Cerebellar cortex (tissue), 1 donor: Measurements from ENCODE around the gene LIN9.
A peak's percentile ranks its signal among the peaks of the same experiment; 100 is the strongest.
"Not testable (repeated sequence)": the region's sequence is repeated elsewhere in the genome, so short reads cannot be mapped to it uniquely, and the experiment has no call there.

ENCODE experiments used
- DNase-seq: peaks from one replicate; pipeline ENCODE4 v3.0.0-alpha.2; 2015; ENCODE audit warnings: low spot score

LIN9 gene, protein sequence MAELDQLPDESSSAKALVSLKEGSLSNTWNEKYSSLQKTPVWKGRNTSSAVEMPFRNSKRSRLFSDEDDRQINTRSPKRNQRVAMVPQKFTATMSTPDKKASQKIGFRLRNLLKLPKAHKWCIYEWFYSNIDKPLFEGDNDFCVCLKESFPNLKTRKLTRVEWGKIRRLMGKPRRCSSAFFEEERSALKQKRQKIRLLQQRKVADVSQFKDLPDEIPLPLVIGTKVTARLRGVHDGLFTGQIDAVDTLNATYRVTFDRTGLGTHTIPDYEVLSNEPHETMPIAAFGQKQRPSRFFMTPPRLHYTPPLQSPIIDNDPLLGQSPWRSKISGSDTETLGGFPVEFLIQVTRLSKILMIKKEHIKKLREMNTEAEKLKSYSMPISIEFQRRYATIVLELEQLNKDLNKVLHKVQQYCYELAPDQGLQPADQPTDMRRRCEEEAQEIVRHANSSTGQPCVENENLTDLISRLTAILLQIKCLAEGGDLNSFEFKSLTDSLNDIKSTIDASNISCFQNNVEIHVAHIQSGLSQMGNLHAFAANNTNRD

GRCh38 chr1:226308723-226309397, at the start of gene LIN9:
LIN9 (minus strand) TSS chr1:226309164; CDS start chr1:226309139, 25 bp downstream.
- DNase-seq = peak; percentile 87

DNA sequence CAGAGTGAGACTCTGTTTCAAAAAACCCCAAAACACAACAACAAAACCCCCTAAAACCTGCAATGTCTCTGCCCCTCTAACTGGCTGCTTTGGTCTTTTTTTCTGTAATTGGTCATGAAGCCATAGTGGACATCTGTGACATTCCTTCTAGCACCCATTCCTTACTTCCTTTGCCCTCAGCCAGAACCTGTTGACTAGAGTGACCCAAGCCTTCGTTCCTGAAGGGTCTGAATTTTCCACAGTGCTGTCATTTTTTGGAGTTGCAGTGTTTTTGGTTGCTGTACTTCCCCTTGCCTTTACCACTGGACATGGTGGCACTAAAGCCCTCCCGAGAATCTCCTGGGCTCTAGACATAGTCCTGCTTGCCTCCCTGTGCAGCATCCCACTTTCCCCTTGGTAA, 48.5 kb upstream of the LIN9 start:
- DNase-seq = no peak

DNA sequence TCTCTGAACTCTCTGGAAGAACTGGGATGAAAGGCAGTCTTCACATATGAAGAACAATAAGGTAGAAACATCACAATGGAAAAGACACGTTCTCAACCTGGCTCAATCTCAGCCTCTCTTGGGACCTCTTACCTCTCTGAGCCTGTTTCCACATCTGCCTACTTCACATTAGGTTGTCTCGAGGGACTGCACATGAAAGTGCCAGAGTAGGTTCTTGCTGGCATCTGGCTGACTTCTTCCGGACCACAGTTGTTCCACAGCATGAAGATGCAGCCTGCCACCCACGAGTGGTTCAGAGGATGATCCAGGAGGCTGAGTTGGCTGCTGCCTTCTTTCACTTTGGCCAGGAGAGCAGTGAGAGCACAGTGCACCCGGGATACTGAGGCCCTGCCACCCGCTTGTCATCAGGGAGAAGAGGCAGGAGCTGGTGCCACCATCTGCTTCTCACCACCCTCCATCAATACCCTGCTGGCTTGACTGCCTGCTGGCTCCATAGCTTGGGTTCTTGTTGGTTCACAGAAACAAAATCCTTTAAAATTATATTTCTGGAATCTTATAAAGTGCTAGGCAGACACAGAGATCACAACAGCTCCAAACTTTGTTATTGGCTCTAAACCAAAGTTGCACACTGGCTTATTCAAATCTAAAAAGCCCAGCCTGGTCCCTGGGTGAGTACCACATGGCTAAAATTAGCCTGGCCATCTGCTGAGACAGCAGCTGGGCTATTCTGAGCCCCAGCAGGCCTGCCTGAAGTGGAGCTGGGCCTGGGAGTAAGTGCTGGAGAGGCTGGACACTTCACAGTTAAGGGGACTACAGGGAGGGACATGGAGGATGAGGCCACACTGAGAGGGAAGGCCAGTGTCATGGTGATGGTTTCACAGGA, 46.9 kb upstream of the LIN9 start:
- peak; percentile 80 for DNase-seq

DNA sequence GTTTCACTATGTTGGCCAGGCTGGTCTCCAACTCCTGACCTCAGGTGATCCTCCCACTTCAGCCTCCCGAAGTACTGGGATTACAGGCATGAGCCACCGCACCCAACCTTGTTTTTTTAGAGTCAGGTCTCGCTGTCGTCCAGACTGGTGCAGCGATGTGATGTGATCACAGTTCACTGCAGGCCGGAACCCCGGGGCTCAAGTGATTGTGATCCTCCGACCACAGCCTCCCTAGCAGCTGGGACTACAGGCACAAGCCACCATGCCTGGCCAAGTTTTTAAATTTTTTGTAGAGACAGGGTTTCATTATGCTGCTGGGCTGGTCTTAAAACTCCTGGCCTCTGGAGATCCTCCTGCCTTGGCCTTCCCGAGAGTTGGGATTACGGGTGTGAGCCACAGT, 46.1 kb upstream of the LIN9 start:
- no peak for DNase-seq

DNA sequence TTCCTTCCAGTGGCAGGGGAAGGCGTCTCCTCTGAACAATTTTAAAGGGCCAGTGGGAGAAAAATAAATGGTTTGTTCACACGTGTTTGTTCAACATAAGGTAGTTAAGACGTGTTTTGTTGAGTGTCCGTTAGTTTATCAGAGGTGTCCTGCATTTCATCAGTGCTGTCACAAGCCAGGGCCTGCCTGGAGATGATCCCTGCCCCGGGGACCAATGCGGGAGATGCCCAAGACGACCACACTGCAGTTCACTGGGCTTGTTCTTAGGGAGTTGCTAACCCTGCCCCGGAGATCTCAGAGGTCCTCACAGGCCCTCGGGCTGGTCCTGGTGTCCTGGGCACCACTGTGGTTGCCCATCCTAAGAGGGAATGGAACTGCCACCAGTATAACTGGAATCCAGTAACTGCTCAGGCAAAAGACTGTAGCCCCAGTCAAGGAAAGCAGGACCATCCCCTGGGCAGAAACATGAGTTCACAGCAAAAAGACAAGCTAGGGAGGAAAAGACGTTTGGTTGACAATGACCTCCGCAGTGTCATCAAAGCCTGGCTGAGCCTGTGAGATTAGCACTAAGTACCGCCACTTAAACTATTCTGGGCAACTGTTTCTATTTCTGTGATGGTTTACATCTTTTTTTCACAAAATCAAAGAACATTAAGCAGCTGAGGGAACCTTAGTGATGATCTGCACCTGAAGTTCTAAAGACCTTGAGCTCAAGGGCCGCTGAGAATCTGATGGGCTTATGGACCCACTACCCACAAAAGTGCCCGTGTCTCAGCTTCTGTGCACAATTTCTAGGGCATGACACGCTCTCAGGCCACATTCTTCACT, 44.9 kb upstream of the LIN9 start:
- DNase-seq = no peak

DNA sequence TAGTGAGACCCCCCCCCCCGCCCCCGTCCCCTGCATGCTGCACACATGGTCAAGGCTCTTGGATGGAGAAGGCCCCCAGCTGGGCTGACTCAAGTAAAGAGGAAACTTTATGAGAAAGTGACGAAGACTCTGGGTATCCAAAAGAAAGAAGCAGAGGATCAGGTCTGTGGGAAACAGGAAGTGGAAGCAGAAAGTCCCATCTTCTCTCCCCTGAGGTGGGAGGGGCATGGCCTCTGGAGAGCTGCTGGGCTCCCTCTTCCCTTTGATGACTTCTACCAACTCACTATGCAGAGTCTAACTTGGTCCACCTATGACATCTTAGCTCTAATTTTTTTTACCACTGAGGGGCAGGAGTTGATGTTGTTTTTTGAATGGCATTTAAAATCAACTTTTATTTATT, 42.7 kb upstream of the LIN9 start:
- no peak for DNase-seq

GRCh38 chr1:226350519-226350865, 41.5 kb upstream of the LIN9 start:
- DNase-seq = no peak

DNA sequence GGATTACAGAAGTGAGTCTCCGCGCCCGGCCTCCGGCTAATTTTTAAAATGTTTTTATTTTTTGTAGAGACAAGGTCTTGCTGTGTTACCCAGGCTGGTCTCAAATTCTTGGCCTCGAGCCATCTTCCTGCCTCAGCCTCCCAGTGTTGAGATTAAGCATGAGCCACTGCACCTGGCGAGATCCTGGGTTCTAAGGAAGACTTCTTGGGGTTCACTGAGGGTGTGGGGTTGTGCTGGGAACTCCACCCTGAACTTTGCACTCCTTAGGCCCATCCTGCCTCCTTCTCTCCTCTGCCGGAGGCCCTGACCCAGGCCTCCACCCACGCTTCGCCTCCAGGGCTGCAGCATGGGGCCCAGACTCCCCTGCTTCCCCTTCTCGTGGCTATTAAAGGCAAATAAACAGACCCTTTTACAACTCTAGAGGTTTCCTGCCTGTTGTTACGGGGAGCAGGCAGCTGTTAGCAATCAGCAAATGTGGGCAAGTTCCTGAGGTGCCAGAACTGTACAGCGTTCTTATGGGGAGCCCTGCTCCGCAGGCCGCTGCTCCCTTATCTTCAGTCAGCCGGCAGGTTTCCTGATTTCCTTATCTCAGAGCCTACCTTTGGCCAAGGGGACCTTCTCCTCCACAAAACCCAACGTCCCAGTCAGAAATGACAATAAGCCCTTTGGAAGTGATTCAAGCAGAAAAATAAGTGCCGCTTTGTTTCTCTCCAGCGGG, 41.0 kb upstream of the LIN9 start:
- DNase-seq = no peak

- no peak for DNase-seq
Measured at GRCh38 chr1:226349081-226349480, 40.1 kb upstream of the LIN9 start.

DNA sequence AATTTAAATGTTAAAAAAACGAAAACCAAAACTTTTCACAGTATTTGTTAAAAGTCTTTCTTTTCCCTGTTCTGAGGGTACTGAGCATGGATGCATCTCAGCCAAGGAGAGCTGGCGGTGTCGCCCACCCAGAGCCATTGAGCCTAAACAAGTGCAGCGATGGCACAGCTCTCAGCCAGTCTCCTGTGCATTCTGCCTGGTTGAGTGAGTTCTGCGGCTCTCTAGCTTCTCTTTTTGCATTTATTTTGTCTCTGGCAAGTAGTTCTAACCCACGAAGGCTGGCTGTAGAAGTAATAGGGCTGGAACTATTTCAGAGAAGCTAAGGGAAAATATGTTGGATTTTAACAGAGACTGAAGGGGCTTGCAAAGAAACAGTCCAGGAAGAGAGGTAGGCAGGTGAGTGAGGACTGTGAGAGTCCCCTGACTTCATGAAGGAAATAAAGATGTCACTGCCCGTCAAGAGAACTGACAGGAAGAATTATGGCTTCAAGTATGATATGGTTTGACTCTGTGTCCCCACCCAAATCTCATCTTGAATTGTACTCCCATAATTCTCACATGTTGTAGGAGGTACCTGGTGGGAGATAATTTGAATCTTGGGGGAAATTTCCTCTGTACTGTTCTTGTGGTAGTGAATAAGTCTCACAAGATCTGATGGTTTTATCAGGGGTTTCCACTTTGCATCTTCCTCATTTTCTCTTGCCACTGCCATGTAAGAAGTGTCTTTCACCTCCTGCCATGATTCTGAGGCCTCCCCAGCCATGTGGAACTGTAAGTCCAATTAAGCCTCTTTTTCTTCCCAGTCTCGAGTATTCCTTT, 35.7 kb upstream of the LIN9 start:
- DNase-seq = no peak

- DNase-seq = no peak
Measured at GRCh38 chr1:226342656-226343055, 33.7 kb upstream of the LIN9 start.

- DNase-seq = not testable (repeated sequence)
Measured at GRCh38 chr1:226340111-226340510, 31.1 kb upstream of the LIN9 start.

DNA sequence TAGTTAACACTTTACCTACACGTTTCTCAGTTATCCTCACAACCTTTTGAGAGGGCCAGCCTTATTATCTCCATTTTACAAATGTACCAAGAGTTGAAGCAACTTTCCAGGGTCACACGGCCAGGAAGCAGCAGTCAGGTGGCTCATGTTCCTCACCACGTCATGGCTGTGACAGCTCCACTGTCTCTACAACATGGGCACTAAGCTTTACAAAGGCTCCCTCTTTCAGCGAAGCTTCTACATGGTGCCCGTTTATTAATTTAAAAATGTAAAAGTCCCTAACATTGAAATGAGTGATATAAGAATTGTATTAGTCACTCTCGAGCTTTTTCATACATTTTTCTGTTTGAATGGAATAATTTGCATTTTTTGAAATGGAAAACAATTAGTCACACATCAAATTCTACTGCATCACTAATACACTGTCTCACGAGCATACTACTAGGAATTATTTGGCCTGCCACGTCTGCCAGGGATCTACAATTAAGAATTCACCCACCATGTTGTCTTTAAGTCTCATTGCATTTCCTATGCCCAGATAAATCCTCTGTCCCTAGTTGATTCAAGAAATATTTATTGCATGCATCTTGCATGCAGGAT, 28.4 kb upstream of the LIN9 start:
- no peak for DNase-seq

GRCh38 chr1:226335661-226336060, 26.7 kb upstream of the LIN9 start:
- no peak for DNase-seq

- DNase-seq = no peak
Measured at GRCh38 chr1:226332947-226333346, 24.0 kb upstream of the LIN9 start.

GRCh38 chr1:226329237-226329636, 20.3 kb upstream of the LIN9 start:
- no peak for DNase-seq

- no peak for DNase-seq
Measured at GRCh38 chr1:226327761-226328162, 18.8 kb upstream of the LIN9 start.

- DNase-seq = no peak
Measured at GRCh38 chr1:226325178-226325577, 16.2 kb upstream of the LIN9 start.

DNA sequence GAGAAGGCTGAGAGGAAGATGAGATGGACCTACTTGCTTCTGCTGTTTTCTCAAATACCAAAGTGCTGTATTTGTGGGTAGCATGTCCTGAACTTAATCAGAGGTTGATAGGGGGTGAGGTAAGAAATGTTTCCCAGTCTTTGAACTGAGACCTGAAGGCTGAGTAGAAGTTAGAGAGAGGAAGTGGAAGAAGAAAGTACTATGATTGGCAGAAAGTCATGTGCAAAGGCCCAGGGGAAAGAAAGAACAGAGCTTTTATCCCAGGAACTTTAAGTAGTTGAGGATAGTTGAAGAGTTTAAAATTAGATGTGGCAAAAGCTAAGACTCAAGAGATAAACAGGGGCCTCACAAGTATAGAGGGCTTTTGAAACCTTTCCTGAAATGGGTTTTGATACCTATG, 15.5 kb upstream of the LIN9 start:
- no peak for DNase-seq

DNA sequence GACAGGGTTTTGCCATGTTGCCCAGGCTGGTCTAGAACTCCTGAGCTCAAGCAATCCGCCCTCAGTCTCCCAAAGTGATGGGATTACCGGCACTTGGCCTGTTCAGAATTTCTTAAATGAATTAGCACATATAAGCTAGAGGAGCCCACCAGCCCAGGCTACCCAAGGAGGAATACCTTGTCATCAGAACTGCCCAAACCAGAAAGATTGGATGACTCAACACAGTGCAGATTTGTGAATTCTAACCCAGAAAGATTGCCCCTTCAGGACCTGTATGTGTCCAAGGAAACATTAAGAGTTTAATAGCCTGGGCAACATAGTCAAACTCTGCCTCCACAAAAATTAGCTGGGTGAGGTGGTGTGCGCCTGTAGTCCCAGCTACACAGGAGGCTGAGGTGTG, 14.0 kb upstream of the LIN9 start:
- no peak for DNase-seq
